Right atrium auricular region (tissue), 2 donors: Measurements from ENCODE around the gene RDH12. TPM values are rescaled to one million over a fixed set of nuclear protein-coding genes. Genes with fewer than 3 reads are reported as not detected.
A peak's percentile ranks its signal among the peaks of the same experiment; 100 is the strongest.

ENCODE experiments used
- DNase-seq: peaks from one replicate; pipeline ENCODE4 v3.0.0-alpha.2; 2019; ENCODE audit warnings: low spot score
- H3K27ac ChIP-seq, 2 donors: fragments of 200-600 bp; sonication (generic); 1 replicate in 1 of 2; 2 replicates in 1 of 2; pipeline ENCODE4 v1.5.1; 2016 to 2019
- H3K27me3 ChIP-seq, 2 donors: fragments of 200-600 bp; sonication (generic); one replicate each; pipeline versions ENCODE4 v1.5.1 to v1.6.0; 2017 to 2019
- H3K36me3 ChIP-seq: fragments of 200-600 bp; sonication (generic); one replicate; pipeline ENCODE4 v1.5.1; 2016
- H3K4me1 ChIP-seq, 2 donors: fragments of 200-600 bp; sonication (generic); one replicate each; pipeline versions ENCODE4 v1.5.1 to v1.6.0; 2017 to 2019
- H3K4me3 ChIP-seq, 2 donors: fragments of 200-600 bp; sonication (generic); 1 replicate in 1 of 2; 2 replicates in 1 of 2; pipeline ENCODE4 v1.5.1; 2017 to 2019; ENCODE audit warnings: mild to moderate bottlenecking in 1 of 2, moderate library complexity in 1 of 2
- H3K9me3 ChIP-seq, 2 donors: fragments of 200-600 bp; sonication (generic); one replicate each; pipeline ENCODE4 v1.5.1; 2019
- total RNA-seq, 2 donors: library from RNA; depleted of rRNA; stranded (reverse); fragments of >200 nt; gene quantifications; one replicate each; pipeline ENCODE4 v1.1.0, GENCODE V29; 2016
- TF ChIP-seq, protein P1 (sequence below), 2 donors: fragments of 200-600 bp; sonication (generic); IDR thresholded peaks; one replicate each; pipeline ENCODE4 v1.5.1; 2019; ENCODE audit warnings: antibody characterized with exemption in 2 of 2

RDH12 gene
- total RNA-seq, 2 donors from 2014 or later = not detected

DNA sequence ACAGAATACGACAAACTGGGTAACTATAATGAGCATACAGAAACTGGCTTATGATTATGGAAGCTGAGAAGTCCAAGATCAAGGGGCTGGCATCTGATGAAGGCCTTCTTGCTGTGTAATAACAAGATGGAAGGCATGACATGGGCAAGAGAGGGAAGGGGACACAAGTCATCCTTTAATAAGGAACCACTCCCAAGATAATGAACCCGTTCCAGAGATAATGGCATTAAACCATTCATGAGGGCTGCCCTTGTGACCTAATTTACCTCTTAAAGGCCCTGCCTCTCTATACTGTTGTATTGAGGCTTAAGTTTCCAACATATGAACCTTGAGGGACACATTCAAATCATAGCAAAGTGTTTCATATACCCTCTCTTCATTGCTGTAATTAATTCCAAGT, 22.7 kb upstream of the RDH12 start:
- no peaks in the 10 kb centered on the region for H3K27me3 ChIP-seq
- TF ChIP-seq, protein P1, sequence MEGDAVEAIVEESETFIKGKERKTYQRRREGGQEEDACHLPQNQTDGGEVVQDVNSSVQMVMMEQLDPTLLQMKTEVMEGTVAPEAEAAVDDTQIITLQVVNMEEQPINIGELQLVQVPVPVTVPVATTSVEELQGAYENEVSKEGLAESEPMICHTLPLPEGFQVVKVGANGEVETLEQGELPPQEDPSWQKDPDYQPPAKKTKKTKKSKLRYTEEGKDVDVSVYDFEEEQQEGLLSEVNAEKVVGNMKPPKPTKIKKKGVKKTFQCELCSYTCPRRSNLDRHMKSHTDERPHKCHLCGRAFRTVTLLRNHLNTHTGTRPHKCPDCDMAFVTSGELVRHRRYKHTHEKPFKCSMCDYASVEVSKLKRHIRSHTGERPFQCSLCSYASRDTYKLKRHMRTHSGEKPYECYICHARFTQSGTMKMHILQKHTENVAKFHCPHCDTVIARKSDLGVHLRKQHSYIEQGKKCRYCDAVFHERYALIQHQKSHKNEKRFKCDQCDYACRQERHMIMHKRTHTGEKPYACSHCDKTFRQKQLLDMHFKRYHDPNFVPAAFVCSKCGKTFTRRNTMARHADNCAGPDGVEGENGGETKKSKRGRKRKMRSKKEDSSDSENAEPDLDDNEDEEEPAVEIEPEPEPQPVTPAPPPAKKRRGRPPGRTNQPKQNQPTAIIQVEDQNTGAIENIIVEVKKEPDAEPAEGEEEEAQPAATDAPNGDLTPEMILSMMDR (IDR thresholded peaks at IDR 0.05) = no peak
- H3K27ac ChIP-seq = no peak overlapping the region
- H3K9me3 ChIP-seq = no peaks in the 10 kb centered on the region
- DNase-seq = no peak
- peaks cover 11% of the 10 kb centered on the region for H3K36me3 ChIP-seq
- peaks cover 0 to 5% of the 10 kb centered on the region in 2 donors for H3K4me1 ChIP-seq
- H3K4me3 ChIP-seq = no peak overlapping the region

DNA sequence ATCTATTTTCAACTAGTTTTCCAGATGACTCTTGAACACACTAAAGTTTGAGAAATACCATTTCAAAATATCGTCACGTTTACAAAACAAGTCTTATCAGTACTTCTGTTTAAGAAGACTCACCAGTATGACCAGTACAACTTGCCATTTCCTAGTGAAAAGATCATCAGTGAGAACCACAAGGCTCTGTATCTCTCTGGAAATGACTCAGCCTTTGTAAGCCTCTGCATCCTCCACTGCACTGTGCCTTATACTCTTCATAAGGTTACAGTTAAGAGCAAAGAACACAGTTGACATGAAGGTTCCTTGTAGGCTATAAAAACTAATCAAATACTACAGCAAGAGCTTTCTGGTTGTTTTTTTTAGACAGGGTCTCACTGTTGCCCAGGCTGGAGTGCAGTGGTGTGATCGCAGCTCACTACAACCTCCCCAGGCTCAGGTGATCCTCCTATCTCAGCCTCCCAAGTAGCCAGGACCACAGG, 21.5 kb upstream of the RDH12 start:
- TF ChIP-seq, protein P1 (IDR thresholded peaks at IDR 0.05) = no peak
- Histone ChIP-seq H3K4me3 (no peak overlapping the region), H3K27me3 (no peaks in the 10 kb centered on the region), H3K9me3 (no peaks in the 10 kb centered on the region), H3K4me1 (peaks cover 0 to 3% of the 10 kb centered on the region in 2 donors), H3K27ac (no peak overlapping the region), H3K36me3 (peaks cover 13% of the 10 kb centered on the region)
- DNase-seq = no peak

DNA sequence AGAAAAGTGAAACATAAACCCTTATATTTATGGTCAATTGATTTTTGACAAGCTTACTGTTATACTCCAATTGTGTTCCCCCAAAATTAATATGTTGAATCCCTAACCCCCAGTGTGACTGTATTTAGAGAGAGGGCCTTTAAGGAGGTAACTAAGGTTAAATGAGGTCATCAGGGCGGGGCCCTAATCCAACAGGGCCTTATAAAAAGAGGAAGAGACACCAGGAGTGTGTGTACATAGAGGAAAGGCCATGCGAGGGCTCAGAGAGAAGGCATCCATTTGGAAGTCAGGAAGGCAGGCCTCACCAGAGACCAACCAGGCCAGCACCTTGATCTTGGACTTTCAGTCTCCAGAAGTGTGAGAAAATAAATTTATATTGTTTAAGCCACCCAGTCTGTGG, 20.7 kb upstream of the RDH12 start:
- Histone ChIP-seq H3K36me3 (peaks cover 20% of the 10 kb centered on the region), H3K27ac (no peak overlapping the region), H3K4me1 (no peaks in the 10 kb centered on the region), H3K4me3 (no peak overlapping the region), H3K27me3 (no peaks in the 10 kb centered on the region), H3K9me3 (no peaks in the 10 kb centered on the region)
- no peak for DNase-seq
- TF ChIP-seq, protein P1 (IDR thresholded peaks at IDR 0.05) = no peak

DNA sequence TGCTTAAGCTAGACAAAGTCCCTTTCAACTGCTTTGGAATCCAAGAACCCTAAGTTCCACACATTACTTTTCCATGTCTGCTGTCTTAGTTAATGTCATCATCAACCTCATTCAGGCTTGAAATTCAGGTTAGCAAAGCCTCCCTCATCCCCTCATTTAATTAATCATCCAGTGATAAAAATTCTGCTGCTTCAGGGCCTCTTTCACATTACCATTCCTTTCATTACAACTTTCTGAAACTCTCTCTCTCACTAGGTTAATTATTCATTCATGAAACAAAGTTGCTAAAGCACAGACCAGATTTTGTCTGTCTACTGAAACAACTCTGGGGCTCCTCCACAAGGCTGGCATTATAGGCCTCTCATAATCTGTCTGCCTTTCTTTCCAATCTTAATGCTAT, 17.8 kb upstream of the RDH12 start:
- no peak overlapping the region for H3K4me3 ChIP-seq
- no peaks in the 10 kb centered on the region for H3K27me3 ChIP-seq
- no peak for DNase-seq
- no peaks in the 10 kb centered on the region for H3K4me1 ChIP-seq
- TF ChIP-seq, protein P1 (IDR thresholded peaks at IDR 0.05) = no peak
- H3K27ac ChIP-seq = no peak overlapping the region
- no peaks in the 10 kb centered on the region for H3K9me3 ChIP-seq
- peaks cover 14% of the 10 kb centered on the region for H3K36me3 ChIP-seq

DNA sequence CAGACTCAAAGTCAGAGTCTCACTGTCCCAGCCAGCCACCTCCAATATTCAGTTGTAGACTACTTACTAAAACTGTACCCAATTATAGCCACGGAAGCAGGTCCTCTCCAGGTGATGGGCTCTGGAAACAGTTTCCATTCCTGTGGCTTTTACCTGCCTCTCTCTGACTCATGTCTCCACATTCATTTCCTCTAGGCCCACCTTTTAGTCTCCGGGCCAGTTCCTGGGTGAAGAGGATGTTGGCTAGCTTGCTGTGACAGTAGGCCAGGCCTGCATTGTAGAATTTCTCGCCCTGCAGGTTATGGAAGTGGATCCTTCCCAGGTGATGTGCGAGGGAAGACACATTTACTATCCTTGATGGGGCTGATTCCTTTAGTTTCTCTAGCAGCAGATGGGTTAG, 11.7 kb upstream of the RDH12 start:
- Histone ChIP-seq H3K27ac (no peak overlapping the region), H3K9me3 (no peaks in the 10 kb centered on the region), H3K4me3 (no peak overlapping the region), H3K4me1 (peaks cover 0 to 9% of the 10 kb centered on the region in 2 donors), H3K27me3 (no peaks in the 10 kb centered on the region), H3K36me3 (peaks cover 31% of the 10 kb centered on the region)
- TF ChIP-seq, protein P1 (IDR thresholded peaks at IDR 0.05) = no peak
- DNase-seq = no peak

DNA sequence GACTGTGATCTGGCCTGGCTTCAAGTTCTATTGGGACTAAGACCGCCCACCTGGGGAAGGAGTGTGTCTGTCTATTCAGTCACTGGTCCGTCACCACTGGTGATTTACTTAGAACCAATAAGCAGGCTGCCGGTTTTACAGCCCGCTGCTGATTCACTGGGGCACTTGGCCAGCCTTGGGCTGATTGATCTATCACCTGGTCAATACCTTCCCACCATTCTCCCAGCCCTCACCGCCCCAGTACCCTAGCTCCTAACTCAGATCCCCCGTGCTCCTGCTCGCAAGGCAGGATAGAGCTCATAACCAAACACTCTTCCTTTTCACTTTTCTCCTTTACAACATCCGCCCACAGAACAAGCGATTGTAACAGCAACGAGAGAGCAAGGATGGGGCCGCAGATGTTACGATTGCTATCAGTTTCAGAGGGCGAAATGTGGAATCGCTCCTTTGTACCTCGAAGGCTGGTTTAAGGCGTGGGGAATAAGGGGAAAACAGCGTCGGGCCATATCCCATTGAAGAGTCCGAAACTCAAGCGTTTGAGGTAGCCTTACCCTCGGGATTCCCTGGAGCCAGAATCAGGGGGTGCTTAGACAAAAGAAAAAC, 6.8 kb upstream of the RDH12 start:
- peaks cover 6% of the 10 kb centered on the region for H3K36me3 ChIP-seq
- H3K4me1 ChIP-seq = peaks cover 0 to 9% of the 10 kb centered on the region in 2 donors
- DNase-seq = peak; percentile 64
- no peaks in the 10 kb centered on the region for H3K27me3 ChIP-seq
- H3K27ac ChIP-seq = peak overlapping the region; percentile 71 to 82
- TF ChIP-seq, protein P1 (IDR thresholded peaks at IDR 0.05) = no peak
- no peaks in the 10 kb centered on the region for H3K9me3 ChIP-seq
- H3K4me3 ChIP-seq = peak overlapping the region; percentile 80 to 81
